NCI-H128 (cell line): Measurements from ENCODE around the gene HMGN4.
A peak's percentile ranks its signal among the peaks of the same experiment; 100 is the strongest.

ENCODE experiments used
- DNase-seq: peaks from one replicate; lab custom pipeline; 2025; ENCODE audit not compliant: unreplicated experiment; lab: John Stamatoyannopoulos, UW

HMGN4 gene

DNA sequence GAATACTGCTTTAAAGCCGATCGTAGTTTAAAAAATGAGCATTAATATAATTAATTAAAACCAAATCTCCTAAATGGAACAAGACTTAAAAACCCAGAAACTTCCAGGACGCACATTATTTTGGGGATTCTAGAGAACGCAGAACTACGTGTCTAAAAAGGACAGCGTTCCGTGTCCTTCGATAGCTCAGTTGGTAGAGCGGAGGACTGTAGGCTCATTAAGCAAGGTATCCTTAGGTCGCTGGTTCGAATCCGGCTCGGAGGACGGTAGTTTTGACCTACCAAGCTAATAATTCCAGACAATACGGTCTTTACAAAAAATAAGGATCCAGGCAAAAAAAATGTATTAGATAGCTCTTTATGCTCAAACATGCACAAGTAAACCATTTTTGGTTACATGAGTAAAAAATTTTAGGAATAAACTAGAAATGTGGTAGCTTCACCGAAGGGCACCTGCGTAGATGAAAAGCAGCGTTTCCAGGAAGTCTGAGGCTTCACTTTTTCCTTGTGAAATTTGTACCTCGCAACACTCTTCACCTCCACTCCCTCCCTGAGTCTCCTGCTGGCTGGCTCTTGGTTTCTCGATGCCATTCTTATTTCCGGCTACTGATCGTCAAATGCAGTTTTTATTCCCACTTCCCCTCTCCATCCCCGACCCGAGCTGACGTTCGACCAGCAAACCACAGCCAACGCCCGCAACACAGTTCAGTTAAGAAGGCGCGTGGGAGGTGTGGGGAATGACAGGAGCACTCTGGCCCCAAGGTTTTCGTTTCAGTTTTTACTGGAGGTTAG lies 39.0 kb downstream of the HMGN4 start:
- DNase-seq: no peak

DNA sequence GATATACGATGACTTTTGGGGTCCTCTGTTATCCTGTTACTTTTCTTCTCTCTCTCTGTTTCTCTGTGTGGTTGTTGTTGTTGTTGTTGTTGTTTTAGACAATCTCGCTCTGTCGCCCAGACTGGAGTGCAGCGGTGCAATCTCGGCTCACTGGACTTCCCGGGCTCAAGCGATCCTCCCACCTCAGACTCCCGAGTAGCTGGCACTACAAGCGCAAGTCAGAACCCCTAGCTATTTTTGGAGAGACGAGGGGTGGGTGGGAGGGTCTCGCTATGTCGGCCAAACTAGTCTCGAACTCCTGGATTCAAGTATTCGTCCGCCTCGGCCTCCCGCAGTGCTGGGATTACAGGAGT lies 39.5 kb downstream of the HMGN4 start:
- DNase-seq: no peak

DNA sequence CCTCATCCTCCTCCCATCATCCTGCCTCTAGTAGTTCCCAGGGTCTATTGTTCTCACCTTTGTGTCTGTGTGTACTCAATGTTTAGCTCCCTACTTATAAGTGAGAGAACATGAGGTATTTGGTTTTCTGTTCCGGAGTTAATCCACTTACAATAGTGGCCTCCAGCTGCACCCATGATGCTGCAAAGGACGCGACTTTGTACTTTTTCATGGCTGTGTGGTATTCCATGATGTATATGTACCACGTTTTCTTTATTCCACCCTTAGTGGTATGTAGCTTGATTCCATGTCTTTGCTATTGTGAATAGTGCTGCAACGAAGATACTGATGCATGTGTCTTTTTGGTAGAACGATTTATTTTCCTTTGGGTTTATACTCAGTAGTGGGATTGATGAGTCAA lies 40.1 kb downstream of the HMGN4 start:
- no peak for DNase-seq

DNA sequence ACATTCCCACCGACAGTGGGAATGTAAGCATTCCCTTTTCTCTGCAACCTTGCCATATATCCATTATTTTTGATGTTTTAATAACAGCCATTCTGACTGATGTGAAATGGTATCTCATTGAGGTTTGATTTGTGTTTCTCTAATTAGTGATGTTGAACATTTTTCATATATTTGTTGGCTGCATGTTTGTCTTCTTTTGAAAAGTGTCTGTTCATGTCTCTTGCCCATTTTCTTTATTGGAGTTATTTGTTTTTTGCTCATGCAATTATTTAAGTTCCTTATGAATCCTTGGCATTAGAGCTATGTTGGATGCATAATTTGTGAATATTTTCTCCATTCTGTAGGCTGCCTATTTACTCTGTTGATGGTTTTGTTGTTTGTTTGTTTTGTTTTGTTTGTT lies 40.6 kb downstream of the HMGN4 start:
- DNase-seq: no peak

DNA sequence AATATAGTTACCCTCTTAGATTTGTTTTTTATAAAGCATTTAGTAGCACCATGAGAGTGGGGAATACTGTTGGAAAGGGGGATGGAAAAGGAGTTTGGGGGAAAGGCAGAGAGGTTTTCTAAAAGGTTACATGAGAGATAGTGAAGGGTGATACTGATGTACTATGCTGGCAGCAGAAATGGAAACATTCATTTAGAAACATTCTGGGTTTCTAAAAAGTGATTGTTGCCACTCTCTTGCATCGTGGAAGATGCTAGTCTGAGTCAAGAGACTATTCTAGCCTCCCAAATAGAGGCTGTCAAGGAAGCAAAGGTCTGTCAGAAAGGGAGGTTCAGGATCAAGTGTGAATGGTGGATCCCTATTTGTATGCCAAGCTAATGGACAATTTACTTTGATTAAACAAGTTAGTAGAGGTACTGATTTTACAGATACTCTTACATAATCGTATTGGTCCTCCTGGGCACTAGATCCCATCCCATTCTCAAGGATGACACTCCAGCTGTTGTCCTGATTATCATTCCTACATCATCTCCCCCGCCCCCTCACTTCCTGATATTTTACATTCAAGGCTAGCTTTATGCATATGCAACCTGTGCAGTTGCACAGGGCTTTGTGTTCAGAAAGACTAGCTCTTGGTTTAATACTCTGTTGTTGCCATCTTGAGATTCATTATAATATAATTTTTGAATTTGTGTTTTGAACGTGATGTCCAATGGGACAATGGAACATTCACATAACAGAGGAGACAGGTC lies 43.2 kb downstream of the HMGN4 start:
- no peak for DNase-seq

DNA sequence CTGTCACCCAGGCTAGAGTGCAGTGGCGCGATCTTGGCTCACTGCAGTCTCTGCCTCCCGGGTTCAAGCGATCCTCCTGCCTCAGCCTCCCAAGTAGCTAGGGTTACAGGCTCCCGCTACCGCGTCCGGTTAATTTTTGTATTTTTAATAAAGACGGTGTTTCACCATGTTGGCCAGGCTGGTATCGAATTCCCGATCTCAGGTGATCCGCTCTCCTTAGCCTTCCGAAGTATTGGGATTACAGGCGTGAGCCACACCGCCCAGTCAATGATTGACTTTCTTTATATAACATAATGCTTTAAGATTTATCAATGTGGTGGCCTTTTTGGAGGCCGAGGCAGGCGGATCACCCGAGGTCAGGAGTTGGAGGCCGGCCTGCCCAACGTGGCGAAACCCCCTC lies 50.8 kb downstream of the HMGN4 start:
- no peak for DNase-seq

DNA sequence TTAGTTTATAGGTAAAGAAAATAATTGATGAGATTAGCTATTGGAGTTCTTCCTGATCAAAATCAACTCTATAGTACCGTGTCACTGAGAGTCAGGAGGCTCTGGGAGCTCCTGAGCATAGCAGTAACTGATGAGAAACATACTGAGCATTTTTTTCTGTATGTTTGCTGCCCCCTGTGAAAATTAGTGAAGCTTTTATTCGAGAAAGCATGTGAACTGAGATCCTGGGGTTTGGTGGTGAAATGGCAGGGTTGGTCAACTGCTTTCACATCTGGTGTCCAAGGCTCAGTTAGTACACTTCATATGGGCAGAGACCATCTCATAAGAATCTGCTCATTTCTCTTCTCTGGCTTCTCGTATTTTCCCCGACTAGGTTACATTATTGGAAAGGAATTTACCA lies 54.5 kb downstream of the HMGN4 start:
- no peak for DNase-seq

DNA sequence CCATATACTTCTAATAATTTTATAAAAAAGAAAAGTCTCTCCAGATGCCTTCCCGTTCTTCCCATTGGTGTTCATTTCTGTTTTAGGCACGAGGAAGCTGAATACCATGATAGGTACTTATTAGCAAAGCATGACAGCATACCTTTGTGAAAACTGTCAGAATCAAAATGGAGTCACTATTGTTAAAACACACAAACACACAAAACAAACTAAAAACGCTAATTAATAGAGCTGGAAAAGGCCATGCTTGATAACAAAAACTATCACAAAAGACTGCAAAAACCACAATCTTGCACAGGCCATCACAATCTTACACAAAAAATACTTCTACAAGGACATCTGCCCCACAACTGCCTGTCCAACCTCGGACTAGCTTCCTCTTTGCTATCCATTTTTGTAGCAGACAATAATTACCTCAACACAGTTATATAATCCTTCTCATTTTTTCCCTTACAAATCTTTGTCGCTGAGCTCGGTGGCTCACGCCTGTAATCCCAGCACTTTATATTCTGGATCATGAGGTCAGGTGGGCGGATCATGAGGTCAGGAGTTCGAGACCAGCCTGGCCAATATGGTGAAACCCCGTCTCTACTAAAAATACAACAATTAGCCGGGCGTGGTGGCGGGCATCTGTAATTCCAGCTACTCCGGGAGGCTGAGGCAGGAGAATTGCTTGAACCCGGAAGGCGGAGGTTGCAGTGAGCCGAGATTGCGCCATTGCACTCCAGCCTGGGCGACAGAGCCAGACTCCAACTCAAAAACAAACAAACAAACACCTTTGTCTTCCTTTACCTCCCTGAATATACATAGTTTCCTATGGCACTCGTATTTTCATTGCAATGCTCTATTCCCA lies 55.3 kb downstream of the HMGN4 start:
- DNase-seq: no peak

DNA sequence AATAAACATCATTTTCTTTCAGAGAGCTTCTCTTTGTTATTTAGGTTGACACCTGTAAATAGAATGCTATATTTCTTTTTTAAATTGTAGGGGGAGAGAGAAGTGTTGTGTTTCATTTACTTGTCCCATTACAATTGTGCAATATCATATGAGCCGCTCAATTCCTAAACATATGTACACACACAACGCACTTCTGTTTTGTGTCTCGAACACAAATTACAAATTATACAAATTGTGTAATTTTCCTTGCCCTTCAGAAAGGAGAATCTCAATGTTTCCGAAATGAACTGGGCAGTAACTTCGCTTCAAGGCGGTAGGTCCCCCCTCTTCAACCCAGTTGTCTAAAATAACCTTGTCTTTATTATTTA lies 55.9 kb downstream of the HMGN4 start:
- no peak for DNase-seq

DNA sequence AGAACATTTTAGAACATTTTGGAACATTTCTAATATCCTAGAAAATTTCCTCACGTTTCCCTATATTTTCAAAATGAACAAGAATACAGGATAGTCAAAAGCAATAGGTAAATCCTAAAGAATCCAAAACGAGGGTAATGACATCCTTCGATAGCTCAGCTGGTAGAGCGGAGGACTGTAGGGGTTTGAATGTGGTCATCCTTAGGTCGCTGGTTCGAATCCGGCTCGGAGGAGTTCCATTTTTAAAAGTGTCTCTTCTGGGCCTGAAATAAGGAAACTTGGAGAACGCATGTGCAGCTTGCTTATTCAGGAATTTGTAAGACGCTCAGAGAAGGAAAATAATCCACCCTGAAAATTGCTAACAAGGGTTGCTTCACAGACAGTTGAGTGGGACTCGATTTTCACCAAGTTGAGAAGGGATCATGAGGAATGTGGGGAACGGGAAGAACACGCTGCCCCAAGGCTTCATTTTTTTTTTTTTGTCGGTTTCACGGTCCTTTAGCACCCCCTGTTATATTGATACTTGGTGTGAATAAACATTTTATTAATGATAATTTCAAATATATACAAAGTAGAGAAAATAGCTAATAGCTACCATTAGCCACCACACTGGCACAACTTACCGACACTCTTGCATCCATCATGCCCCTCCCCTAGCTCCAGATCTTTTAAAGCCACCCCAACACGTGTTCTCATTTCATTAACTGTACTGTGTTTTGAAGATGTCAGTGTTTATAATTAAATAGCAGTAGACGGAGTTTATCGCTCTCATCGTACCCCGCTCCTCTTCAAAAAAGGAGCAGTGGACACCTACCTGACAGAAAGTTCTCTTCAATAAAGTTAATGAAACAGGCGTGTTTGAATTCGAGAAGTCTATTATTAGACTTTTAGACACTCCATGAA lies 56.8 kb downstream of the HMGN4 start:
- DNase-seq: no peak

DNA sequence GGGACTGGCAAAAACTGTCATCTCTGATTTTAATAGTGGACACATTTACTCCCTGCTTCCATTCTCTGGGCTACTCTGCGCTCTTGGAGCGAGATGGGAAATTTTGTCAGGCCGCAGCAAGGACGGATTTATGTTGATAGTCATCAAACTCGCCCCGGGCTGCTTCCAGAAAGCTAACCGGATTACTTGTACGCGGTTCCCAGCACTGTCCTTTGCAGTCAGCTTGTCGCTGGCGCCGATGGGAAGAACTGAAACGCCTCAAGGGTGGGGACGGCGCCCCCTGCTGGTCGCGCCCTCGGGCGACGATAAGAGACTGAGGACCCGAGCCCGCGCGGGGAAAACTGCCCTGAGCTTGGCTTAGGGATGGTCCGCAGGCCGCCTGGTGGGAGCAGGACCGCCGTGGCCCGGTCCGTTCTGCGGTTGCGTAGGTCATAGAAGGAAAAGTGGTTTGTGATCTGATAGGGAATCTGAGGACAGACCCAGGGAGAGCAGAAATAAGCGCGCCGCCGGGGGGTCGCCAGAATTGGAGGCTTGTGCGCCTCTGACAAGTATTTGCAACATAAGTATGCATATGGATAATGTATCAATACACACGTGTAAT lies 57.6 kb downstream of the HMGN4 start:
- DNase-seq: peak; percentile 83
